HG03103 (cell line): ENCODE data around the gene RPL37.
"Not testable (repeated sequence)": the region's sequence is repeated elsewhere in the genome, so short reads cannot be mapped to it uniquely, and the experiment has no call there.

Experiments used
- ATAC-seq: cut with Tn5 transposase; IDR thresholded peaks from one replicate; pipeline ENCODE4 v1.9.1; 2021; ENCODE audit warnings: low read depth; ENCODE audit not compliant: unreplicated experiment

Gene RPL37

DNA sequence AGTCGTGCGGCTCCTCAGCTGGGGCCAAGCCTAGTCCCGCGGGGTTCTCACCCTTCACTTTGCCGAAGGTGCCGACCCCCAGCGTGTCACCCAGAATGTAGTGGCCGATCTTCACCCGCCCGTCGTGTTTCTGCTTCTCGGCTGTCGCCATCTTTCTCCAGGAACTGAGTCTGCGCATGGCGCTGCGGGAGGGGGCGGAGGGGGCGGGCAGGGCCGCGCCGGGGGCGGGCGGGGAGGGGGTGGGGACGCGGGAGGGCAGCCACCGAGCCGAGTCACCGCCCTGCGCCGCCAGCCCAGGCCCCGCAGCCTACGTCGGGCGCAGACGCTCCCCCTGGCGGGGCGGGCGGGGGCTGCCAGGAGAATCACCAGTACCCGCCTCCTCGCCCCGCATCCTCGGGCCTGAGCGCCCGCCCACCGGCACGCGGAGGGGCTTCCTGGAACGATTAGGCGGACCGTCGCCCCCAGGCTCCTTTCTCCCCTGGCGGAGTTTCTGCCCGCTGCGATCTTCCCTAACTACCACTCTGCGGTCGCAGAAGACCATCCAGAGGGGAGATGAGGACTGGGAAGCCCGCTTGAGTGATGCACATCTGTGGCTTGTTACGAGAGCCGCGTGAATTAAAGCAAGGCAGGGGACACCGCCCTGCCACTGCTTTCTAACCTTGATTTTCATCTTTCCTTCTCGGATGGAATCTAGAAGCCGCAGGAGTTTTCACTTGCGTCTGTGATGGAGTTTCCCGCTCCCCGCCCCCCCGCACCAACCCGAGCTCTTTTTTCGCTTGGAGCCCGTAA, 36.8 kb downstream of the RPL37 start, which contains the start of gene PRKAA1:
Gene PRKAA1 (minus strand): TSS at position 363 of the 789 bp plus-strand sequence. CDS start 185 bp downstream, at position 178.
- peak; percentile 97 for ATAC-seq

DNA sequence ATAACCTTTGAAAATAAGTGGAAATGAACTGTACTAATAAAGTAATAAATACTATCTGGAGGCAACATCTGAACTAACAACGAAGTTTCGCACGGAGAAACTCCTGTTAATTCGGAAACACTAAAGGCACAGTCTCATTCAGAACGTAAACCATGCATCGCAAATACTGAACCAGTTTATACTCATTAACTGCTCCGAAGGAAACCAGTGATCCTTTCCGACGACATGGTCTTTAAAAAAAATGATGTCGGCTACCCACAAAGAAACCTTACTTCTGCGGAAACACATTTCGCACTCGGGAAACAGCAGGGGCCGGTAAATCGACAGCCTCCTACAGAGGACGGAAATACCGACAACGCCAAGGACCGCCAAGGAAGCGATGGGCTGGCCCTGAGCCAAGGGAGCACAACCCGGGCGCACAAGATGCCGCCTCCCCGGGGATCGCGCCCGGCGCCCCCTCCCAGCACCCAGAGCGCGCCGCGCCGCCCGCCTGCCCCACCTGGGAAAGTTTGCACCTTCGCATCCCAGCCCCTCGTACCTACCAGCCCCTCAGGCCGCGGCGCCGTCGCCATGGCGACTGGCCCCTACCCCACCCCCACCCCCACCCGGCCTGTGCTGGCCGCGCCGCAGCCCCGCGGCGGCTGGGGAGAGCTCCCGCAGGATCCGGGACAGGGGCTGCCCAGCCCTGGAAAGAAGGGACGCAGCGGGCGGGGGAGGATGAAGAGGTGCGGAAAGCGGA, 37.6 kb downstream of the RPL37 start:
- peak; percentile 30 for ATAC-seq

DNA sequence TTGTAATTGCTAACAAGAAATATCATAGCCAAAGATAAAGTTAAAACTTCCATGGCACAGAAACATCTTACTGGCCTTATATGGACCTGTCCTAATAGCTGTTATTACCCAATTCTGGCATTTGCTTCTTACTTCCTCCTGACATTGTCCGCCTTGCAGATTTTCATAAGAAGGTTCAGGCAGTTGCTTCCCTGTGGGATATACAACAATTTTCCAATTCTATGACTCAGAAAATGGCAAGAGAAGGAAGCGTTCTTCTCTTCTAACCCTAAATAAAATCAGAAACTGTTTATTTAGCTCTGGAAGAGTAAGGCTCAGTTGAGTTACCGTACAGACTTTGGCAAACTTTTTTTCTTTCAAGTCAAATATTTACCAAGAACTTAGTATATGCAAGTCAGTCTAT, 38.5 kb downstream of the RPL37 start:
- no peak for ATAC-seq

DNA sequence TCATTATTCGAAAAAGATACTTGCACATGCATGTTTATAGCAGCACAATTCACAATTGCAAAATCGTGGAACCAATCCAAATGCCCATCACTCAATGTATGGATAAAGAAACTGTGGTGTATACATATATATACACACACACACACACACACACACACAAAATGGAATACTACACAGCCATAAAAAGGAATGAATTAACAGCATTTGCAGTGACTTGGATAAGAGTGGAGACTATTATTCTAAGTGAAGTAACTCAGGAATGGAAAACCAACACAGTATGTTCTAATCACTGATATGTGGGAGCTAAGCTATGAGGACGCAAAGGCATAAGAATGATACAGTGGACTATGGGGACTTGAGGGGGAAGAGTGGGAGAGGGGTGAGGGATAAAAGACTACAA, 40.1 kb downstream of the RPL37 start:
- ATAC-seq: not testable (repeated sequence)

DNA sequence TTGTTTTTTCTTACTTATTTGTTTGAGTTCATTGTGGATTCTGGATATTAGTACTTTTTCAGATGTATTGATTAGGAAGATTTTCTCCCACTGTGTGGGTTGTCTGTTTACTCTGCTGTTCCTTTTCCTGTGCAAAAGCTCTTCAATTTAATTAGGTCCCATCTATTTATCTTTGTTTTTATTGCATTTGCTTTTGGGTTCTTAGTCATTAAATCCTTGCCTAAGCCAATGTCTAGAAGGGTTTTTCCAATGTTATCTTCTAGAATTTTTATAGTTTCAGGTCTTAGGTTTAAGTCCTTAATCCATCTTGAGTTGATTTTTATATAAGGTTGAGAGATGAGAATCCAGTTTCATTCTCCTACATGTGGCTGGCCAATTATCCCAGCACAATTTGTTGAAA, 40.7 kb downstream of the RPL37 start:
- not testable (repeated sequence) for ATAC-seq

DNA sequence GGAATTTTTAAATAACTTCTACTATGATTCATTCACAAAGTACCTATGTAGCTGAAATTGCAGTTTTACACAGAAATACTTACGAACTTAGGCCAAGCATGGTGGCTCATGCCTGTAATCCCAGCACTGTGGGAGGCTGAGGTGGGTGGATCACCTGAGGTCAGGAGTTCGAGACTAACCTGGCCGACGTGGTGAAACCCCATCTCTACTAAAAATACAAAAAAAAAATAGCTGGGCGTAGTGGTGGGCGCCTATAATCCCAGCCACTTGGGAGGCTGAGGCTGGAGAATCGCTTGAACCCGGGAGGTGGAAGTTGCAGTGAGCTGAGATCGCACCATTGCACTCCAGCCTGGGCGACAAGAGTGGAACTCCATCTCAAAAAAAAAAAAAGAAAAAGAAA, 42.3 kb downstream of the RPL37 start:
- not testable (repeated sequence) for ATAC-seq

DNA sequence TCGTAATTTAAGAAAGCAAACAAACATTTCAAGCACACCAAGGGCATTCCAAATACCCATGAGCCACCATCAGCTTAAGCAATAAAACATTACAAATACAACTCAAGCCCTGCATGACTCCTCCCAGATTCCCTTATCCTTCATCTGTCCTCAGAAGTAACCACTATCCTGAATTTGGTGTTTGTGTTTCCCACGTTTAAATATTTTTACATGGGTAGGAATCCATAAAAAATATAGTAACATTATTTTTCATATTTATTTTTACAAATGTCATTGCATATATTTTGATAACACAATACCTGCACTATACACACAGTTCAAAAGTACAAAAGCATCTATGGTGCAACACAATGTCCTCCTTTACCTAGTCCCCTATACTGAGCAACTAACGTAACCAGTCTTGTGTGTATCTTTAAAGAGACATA, 43.3 kb downstream of the RPL37 start:
- no peak for ATAC-seq

DNA sequence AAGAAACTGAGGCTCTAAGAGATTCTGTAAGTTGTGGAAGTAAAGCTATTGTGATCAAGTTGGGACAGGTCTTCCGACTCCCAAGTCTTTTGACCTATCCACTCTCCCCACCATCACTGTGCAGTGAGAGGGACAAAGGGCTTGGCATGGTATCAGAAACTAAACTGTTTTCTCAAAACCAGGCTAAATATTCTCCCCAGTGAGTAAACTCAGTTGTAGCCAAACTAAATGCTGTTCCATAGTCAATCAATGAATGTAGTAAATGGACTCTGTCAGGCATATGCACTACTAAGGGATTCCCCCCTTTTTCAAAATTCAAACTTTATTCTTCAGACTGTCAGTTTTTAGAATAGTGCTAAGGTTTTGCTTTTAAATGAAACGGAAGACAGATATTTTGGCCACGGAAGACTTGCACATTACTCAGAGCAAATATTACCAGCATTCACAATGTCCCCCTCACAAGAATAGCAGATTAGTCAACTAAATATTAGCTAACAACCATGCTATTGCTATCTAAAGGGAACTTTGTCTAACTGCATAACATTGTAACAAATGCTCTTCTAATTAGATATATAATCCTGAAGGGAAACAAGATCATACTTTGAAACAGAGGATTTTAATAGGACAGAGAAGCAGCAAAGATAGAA, 44.0 kb downstream of the RPL37 start:
- no peak for ATAC-seq

DNA sequence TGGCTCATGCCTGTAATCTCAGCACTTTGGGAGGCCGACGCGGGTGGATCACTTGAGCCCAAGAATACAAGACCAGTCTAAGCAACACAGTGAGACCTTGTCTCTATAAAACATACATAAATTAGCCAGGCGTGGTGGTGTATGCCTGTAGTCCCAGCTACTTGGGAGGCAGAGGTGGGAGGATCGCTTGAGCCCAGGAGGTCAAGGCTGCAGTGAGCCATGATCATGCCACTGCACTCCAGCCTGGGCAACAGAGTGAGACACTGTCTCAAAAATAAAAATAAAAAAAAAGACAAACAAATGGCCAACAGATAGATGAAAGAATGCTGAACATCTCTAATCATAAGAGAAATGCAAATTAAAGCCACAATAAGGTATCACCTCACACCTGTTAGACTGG, 46.1 kb downstream of the RPL37 start:
- not testable (repeated sequence) for ATAC-seq

DNA sequence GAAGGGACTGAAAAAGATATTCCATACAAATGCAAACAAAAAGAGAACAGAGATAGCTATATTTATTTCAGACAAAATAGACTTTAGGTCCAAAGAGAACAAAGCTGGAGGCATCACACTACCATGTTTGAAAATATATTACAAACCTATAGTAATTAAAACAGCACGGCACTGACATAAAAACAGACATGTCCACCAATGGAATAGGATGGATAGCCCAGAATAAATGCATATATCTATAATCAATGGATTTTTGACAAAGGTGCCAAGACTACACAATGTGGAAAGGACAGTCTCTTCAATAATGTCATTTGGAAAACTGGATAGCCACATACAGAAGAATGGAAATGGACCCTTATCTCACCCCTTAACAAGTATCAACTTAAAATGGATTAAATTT, 47.0 kb downstream of the RPL37 start:
- no peak for ATAC-seq

DNA sequence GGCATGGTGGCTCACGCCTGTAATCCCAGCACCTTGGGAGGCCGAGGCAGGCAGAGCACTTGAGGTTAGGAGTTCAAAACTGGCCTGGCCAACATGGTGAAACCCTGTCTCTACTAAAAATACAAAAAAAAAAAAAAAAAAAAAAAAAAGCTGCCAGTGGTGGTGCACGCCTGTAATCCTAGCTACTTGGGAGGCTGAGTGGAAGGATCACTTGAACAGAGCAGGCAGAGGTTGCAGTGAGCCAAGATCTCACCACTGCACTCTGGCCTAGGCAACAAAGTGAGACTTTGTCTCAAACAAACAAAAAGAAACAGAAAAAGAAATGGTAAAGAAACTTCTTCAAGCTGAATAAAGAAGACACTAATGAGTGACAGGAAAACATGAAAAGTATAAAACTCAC, 48.4 kb downstream of the RPL37 start:
- ATAC-seq: not testable (repeated sequence)

DNA sequence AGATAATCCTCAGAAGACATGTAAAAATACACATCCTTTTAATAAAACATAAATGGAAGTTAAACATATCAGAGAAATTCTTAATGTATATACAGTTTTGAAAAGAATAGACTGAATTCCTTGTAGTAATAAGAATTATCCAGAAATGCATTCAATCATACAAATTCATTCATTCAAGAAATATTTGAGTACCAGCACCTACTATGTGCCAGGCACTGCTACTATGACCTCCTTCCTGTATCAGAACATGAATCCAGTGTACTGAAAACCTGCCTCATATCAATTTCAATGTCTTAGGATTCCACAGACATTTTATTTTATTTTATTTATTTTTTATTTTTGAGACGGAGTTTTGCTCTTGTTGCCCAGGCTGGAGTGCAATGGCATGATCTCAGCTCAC, 50.1 kb downstream of the RPL37 start:
- ATAC-seq: no peak

DNA sequence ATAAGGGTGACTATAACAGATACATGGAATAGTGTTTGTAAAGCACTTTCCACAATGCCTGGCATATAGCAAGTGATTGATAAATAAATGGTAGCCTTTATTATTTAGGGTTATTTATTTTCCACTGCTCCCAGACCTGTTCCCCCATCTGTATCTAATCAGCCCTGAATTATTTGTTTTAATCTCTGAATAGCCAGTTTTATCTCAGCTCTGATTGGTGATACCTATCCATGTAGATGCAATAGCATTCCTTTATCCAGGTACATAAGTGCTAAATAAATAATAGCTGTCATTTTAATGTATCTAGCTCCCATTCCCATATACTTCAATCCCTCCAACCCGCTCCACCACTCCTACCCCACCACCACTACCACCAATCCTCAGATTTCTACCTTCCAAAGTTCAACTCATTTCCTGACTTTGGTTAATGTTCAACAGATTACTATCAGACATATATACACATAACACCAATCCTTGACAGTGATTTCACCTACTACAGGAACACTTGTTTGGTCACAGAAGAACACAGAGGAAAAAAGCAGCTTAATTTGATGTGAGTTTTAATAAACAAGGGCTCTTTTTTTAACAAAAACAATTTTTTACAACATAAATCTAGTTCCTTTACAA, 50.9 kb downstream of the RPL37 start:
- no peak for ATAC-seq

DNA sequence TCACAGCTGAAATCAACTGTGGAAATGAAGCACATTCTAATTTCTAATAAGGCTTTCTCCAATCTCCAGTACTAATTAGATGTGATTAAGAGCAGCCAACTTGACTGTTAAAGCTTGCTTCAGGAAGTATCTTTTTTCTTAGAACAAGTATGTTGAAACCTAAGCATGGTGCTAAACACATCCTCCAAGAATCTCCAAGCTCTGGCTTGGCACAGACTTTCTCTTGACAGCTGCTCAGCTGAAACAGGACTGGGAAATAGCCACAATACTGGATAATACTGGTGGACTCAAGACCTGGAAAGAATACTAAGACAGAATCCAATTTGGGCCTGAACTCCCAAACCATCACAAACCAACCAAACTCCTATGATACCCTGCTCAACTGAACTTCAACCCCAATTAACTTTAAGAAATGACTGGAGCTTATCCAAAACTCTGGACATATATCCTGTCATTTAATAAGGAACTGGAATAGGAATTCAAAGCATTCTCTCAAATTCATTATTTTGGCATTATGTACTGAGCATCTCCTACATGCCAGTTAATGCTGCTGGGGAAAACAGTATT, 53.1 kb downstream of the RPL37 start:
- no peak for ATAC-seq

DNA sequence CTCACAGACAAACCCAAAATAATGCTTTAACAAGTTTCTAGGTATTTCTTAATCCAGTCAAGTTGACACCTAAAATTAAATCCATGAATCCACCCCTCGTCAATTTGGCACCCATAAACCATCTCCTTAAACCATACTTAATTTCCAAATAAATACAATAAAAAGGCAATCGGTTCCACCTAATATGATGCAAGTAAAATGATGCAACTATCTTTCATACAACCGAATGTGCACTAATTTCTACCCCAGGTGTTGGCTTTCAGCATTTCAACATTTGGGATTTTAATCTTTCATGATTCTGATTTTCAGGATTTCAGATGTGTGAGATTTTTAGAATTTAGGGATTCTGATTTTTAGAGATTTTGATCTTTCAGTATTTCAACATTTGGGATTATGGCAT, 54.2 kb downstream of the RPL37 start:
- ATAC-seq: no peak

DNA sequence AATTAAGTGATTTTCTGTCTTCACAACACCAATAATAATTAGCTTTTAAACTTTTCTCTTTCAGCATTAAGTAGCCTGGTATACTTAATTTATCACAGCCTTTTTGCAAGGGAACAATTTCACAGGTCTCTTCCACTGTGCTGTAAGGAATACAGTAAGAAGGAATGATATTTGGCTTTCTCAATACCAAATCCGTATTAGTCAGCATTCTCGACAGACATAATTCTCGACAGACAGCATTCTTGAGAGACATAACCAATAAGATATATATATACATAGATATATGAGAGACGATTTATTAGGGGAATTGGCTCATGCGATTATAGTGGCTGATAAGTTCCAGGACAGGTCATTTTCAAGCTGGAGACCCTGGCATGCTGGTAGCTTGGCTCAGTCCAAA, 54.8 kb downstream of the RPL37 start:
- no peak for ATAC-seq

DNA sequence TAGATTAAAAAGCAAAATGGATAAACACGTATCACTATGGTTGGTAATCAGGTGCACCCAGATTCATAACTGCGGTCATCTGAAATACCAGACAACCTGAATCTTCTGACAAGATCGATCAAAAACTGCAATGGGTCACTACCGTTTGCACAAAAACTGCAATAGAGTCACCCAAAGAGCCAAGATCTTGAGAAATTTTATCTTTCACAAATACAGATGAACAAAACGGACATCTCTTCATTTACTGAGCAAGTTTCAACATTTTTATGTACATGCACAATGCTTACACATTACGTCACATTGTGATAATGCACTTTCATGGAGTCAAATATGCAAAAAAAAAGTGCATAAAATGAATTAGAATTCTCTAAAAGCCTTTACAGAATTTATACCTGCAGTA, 55.5 kb downstream of the RPL37 start:
- no peak for ATAC-seq

DNA sequence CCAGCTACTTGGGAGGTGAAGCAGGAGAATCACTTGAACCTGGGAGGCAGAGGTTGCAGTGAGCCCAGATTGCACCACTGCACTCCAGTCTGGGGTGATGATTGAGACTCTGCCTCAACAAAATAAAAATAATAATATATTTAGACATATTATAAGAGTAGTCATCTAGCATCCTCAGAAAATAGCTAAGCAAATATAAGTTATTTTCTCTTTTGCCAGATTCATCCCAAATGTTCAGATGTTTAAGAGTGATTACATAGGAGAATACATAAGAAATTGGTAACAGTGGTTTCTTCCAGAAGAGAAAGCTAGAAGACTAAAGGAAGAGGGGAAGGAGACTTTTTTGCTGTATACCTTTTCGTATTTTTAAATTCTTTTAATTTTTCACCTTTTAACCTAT, 56.9 kb downstream of the RPL37 start:
- no peak for ATAC-seq

DNA sequence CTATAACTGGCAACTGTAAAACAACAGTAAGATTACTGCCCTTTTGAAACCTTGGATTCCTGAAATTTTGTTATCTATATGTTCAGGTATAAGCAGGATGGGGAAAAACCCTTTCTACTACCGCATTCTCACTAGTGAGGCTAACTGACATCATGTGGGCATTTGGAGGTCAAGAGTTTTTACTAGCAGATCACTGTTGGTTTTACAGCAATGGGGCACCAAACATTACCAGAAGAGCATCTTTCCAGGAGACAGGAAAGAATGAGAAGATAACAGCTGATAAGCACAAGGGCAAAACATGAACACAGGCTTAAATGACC, 58.4 kb downstream of the RPL37 start:
- ATAC-seq: no peak

DNA sequence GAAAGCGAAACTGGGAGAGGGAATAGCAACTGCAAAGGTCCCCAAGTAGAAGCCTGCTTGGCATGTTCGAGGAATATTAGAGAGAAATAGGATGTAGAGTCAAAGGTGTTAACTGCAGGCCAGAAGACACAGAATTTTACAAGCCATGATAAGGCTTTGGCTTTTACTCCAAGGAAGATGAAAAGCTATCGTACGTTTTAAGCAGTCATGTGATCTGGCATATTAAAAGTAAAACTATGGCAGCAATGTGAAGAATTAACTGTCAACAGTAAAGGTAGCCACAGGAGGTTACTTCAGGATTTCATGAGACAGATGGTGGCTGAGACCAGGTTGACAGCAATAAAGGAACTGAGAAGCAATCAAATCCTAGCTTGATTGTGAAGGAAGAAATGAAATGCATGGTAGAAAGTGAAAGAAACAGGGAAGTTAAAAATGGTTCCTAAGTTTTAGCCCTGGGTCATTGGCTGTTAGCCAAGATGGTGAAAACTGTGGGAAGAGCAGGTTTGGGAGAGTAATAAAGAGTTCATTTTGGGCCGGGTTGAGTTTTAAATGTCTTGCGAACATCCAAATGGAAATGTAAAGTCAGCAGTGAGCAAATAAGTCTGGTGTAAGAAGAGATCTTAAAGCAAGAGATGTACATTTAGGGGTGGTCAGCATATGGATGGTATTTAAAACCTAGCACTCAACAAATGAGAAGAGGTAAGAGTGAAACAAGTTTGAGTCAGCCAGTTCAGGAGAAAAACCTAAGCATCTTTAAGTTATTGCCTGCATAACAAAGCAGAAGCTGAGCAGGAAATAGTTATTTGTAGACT, 59.0 kb downstream of the RPL37 start:
- no peak for ATAC-seq
